GM12878 (cell line): Measurements from ENCODE around the gene ARHGAP26.

Experiments used
- CHD2 ChIP-seq: IDR thresholded peaks from 2 replicates; pipeline ENCODE4 v1.6.1; 2011; ENCODE audit warnings: low read depth, low read length, improper control_type of control experiment, borderline replicate concordance
- TF ChIP-seq, protein P1 (sequence below), 3 experiments: IDR thresholded peaks in 2 of 3; conservative IDR thresholded peaks in 1 of 3; 2 replicates each; pipeline ENCODE4 v1.5.1; 2011; ENCODE audit warnings: low read depth in 3 of 3, low read length in 3 of 3, mild to moderate bottlenecking in 3 of 3, control low read depth in 2 of 3, moderate library complexity in 2 of 3, inconsistent platforms in 1 of 3, mixed read lengths in 1 of 3; ENCODE audit not compliant: control insufficient read depth in 2 of 3, insufficient read depth in 1 of 3; ENCODE audit errors: extremely low read depth in 1 of 3
- TF ChIP-seq, protein P2 (sequence below): fragments of 450-650 bp; IDR thresholded peaks from 2 replicates; pipeline ENCODE4 v1.6.1; 2017; ENCODE audit warnings: mild to moderate bottlenecking

DNA sequence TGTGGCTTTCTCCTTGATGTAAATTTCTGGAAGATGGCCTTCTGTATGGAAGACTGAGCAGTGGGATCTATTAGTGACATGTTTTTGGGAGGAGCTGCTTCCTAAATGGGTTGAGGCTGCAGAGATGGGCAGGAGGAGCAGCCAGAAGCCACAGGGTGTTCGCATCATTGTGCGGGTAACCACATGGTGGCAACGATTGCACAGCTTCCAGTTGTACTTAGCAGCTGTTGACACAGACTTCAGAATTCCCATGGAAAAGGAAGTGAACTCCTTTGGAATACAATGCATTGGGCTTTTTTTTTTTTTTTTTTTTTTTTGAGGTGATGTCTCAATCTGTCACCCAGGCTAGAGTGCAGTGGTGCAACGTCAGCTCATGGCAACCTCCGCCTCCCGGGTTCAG, 336.0 kb downstream of the ARHGAP26 start:
- TF ChIP-seq, protein P1, sequence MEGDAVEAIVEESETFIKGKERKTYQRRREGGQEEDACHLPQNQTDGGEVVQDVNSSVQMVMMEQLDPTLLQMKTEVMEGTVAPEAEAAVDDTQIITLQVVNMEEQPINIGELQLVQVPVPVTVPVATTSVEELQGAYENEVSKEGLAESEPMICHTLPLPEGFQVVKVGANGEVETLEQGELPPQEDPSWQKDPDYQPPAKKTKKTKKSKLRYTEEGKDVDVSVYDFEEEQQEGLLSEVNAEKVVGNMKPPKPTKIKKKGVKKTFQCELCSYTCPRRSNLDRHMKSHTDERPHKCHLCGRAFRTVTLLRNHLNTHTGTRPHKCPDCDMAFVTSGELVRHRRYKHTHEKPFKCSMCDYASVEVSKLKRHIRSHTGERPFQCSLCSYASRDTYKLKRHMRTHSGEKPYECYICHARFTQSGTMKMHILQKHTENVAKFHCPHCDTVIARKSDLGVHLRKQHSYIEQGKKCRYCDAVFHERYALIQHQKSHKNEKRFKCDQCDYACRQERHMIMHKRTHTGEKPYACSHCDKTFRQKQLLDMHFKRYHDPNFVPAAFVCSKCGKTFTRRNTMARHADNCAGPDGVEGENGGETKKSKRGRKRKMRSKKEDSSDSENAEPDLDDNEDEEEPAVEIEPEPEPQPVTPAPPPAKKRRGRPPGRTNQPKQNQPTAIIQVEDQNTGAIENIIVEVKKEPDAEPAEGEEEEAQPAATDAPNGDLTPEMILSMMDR (IDR thresholded peaks at IDR 0.05 in 2 of 3, conservative IDR thresholded peaks at IDR 0.05 in 1 of 3; ENCODE audit: control insufficient read depth in 2 of 3, extremely low read depth in 1 of 3, insufficient read depth in 1 of 3, low read depth in 3 of 3, low read length in 3 of 3) = no peak
- TF ChIP-seq, protein P2, sequence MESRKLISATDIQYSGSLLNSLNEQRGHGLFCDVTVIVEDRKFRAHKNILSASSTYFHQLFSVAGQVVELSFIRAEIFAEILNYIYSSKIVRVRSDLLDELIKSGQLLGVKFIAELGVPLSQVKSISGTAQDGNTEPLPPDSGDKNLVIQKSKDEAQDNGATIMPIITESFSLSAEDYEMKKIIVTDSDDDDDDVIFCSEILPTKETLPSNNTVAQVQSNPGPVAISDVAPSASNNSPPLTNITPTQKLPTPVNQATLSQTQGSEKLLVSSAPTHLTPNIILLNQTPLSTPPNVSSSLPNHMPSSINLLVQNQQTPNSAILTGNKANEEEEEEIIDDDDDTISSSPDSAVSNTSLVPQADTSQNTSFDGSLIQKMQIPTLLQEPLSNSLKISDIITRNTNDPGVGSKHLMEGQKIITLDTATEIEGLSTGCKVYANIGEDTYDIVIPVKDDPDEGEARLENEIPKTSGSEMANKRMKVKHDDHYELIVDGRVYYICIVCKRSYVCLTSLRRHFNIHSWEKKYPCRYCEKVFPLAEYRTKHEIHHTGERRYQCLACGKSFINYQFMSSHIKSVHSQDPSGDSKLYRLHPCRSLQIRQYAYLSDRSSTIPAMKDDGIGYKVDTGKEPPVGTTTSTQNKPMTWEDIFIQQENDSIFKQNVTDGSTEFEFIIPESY = no peak
- no peak for TF ChIP-seq CHD2
